ENCODE data around the gene FAM89B.

DNA sequence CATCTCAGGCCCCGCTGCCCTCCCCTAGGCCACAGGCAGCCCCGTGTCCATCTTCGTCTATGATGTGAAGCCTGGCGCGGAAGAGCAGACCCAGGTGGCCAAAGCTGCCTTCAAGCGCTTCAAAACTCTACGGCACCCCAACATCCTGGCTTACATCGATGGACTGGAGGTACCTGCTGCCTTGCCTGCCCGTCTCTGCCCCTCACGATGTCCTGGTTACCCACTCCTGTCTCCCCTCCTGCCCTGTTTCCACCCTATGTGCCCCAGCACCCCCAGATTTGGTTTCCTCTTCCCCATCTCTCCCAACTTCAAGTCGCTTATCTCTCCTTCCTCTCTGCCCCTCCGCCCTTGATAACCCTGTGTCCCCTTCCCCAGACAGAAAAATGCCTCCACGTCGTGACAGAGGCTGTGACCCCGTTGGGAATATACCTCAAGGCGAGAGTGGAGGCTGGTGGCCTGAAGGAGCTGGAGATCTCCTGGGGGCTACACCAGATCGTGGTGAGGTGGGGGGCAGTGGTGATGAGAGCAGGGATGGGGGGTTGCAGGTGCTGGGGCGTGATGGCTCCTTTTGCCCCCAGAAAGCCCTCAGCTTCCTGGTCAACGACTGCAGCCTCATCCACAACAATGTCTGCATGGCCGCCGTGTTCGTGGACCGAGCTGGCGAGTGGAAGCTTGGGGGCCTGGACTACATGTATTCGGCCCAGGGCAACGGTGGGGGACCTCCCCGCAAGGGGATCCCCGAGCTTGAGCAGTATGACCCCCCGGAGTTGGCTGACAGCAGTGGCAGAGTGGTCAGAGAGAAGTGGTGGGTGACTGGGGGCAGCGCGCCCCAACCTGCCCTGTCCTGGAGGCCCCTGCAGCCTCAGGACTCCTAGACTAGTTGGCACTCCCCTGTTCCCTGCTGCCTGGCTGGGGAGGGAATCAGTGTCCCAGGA lies 46.5 kb upstream of the FAM89B start:
- TF ChIP-seq, protein P1, sequence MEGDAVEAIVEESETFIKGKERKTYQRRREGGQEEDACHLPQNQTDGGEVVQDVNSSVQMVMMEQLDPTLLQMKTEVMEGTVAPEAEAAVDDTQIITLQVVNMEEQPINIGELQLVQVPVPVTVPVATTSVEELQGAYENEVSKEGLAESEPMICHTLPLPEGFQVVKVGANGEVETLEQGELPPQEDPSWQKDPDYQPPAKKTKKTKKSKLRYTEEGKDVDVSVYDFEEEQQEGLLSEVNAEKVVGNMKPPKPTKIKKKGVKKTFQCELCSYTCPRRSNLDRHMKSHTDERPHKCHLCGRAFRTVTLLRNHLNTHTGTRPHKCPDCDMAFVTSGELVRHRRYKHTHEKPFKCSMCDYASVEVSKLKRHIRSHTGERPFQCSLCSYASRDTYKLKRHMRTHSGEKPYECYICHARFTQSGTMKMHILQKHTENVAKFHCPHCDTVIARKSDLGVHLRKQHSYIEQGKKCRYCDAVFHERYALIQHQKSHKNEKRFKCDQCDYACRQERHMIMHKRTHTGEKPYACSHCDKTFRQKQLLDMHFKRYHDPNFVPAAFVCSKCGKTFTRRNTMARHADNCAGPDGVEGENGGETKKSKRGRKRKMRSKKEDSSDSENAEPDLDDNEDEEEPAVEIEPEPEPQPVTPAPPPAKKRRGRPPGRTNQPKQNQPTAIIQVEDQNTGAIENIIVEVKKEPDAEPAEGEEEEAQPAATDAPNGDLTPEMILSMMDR (IDR thresholded peaks at IDR 0.05) = no peak
- TF ChIP-seq POLR2AphosphoS5 (IDR thresholded peaks at IDR 0.05) (no peak), EP300 (IDR thresholded peaks at IDR 0.05) (no peak), POLR2A (IDR thresholded peaks at IDR 0.05) (no peak)
